ENCODE results near the gene CYB5R2.
A peak's percentile ranks its signal among the peaks of the same experiment; 100 is the strongest.

CYB5R2 gene

GRCh38 chr11:7646866-7647265, 26.4 kb downstream of the CYB5R2 start:
- DNase-seq: no peak
- intact Hi-C loops (cut with DNase I): no loop called here

- intact Hi-C loops (cut with DNase I): no loop called here
- DNase-seq: no peak
Measured at GRCh38 chr11:7645206-7645605, 28.1 kb downstream of the CYB5R2 start.

- DNase-seq: no peak
- intact Hi-C loops (cut with DNase I): no loop called here
Measured at GRCh38 chr11:7643314-7643713, 30.0 kb downstream of the CYB5R2 start.

- no peak for DNase-seq
- intact Hi-C loops (cut with DNase I): no loop called here
Measured at GRCh38 chr11:7642747-7643146, 30.6 kb downstream of the CYB5R2 start.

GRCh38 chr11:7640816-7641215, 32.5 kb downstream of the CYB5R2 start:
- intact Hi-C loops (cut with DNase I): no loop called here
- no peak for DNase-seq

GRCh38 chr11:7639643-7640025, 33.7 kb downstream of the CYB5R2 start:
- intact Hi-C loops (cut with DNase I): no loop called here
- peak in 1 of 42 donors; percentile 18 for DNase-seq

- intact Hi-C loops (cut with DNase I): no loop called here
Measured at GRCh38 chr11:7638710-7639642, 34.3 kb downstream of the CYB5R2 start.

GRCh38 chr11:7637447-7638157, 35.7 kb downstream of the CYB5R2 start:
- intact Hi-C loops (cut with DNase I): no loop called here
- peak in 1 of 42 donors; percentile 11 for DNase-seq

More at GRCh38 chr11:7638710-7639642, 34.3 kb downstream of the CYB5R2 start:
- peak in 1 of 42 donors; percentile 21 for DNase-seq

- intact Hi-C loops (cut with DNase I): no loop called here
- peak in 1 of 42 donors; percentile 16 for DNase-seq
Measured at GRCh38 chr11:7636350-7636749, 37.0 kb downstream of the CYB5R2 start.

GRCh38 chr11:7635708-7636107, 37.6 kb downstream of the CYB5R2 start:
- DNase-seq: no peak
- intact Hi-C loops (cut with DNase I): no loop called here

GRCh38 chr11:7635137-7635536, 38.2 kb downstream of the CYB5R2 start:
- intact Hi-C loops (cut with DNase I): no loop called here
- DNase-seq: peak; percentile 34 to 96 (median 87)

GRCh38 chr11:7632211-7632610, 41.1 kb downstream of the CYB5R2 start:
- intact Hi-C loops (cut with DNase I): no loop called here
- DNase-seq: peak in 1 of 42 donors; percentile 23

- intact Hi-C loops (cut with DNase I): no loop called here
- DNase-seq: peak in 40 of 42 donors; percentile 24 to 85 (median 57)
Measured at GRCh38 chr11:7630002-7630401, 43.3 kb downstream of the CYB5R2 start.

- DNase-seq: no peak
- intact Hi-C loops (cut with DNase I): no loop called here
Measured at GRCh38 chr11:7628660-7629059, 44.6 kb downstream of the CYB5R2 start.

- intact Hi-C loops (cut with DNase I): no loop called here
Measured at GRCh38 chr11:7622721-7623120, 50.6 kb downstream of the CYB5R2 start.

GRCh38 chr11:7621554-7621953, 51.7 kb downstream of the CYB5R2 start:
- intact Hi-C loops (cut with DNase I): no loop called here
- peak in 1 of 42 donors; percentile 8 for DNase-seq

More at GRCh38 chr11:7622721-7623120, 50.6 kb downstream of the CYB5R2 start:
- no peak for DNase-seq

GRCh38 chr11:7621090-7621489, 52.2 kb downstream of the CYB5R2 start:
- intact Hi-C loops (cut with DNase I): no loop called here
- peak in 1 of 42 donors; percentile 4 for DNase-seq

GRCh38 chr11:7619322-7619721, 54.0 kb downstream of the CYB5R2 start:
- intact Hi-C loops (cut with DNase I): no loop called here

GRCh38 chr11:7617032-7617431, 56.3 kb downstream of the CYB5R2 start:
- intact Hi-C loops (cut with DNase I): no loop called here
- peak in 1 of 42 donors; percentile 16 for DNase-seq

More at GRCh38 chr11:7619322-7619721, 54.0 kb downstream of the CYB5R2 start:
- no peak for DNase-seq
